Naive thymus-derived CD8-positive, alpha-beta T cell (primary cell): ENCODE results near the gene CDC14C. TPM values are rescaled to one million over a fixed set of nuclear protein-coding genes. Genes with fewer than 3 reads are reported as not detected.

ENCODE experiments used
- ATAC-seq, 2 donors: fragments of 150-1000 bp; cut with Tn5 transposase in 1 of 2; sonication (Bioruptor Pico), chemical (Tn5 transposase) in 1 of 2; 1 replicate in 1 of 2; 2 replicates in 1 of 2; pipeline ENCODE4 v1.10.0; 2021; ENCODE audit warnings: mild to moderate bottlenecking in 2 of 2, moderate library complexity in 2 of 2
- POLR2A ChIA-PET: fragments of 350-600 bp; sonication (Branson Sonifier 250); formaldehyde crosslinking; loops from one replicate; lab custom pipeline; 2021; ENCODE audit warnings: antibody characterized with exemption; lab: Charles Lee
- DNase-seq, 10 donors: peaks; one replicate each; pipeline versions ENCODE4 v3.0.0 to v3.0.0-alpha.2; 2020 to 2022
- H3K27ac Mint-ChIP-seq, 10 donors: one replicate each; pipeline ENCODE4 v1.8.0; 2020 to 2022; ENCODE audit warnings: mild to moderate bottlenecking in 10 of 10, mixed read lengths in 10 of 10, moderate library complexity in 4 of 10, inconsistent platforms in 1 of 10
- H3K27me3 Mint-ChIP-seq, 5 donors: one replicate each; pipeline ENCODE4 v1.8.0; 2021 to 2022; ENCODE audit warnings: mixed read lengths in 5 of 5
- H3K36me3 Mint-ChIP-seq, 3 donors: one replicate each; pipeline ENCODE4 v1.8.0; 2020 to 2022; ENCODE audit warnings: mixed read lengths in 3 of 3, mild to moderate bottlenecking in 2 of 3, inconsistent platforms in 1 of 3
- H3K4me1 Mint-ChIP-seq, 4 donors: one replicate each; pipeline ENCODE4 v1.8.0; 2021 to 2022; ENCODE audit warnings: mixed read lengths in 4 of 4
- H3K4me3 Mint-ChIP-seq, 10 donors: one replicate each; pipeline ENCODE4 v1.8.0; 2020 to 2022; ENCODE audit warnings: mild to moderate bottlenecking in 10 of 10, mixed read lengths in 10 of 10, moderate library complexity in 6 of 10, inconsistent platforms in 1 of 10
- H3K9me3 Mint-ChIP-seq, 9 donors: one replicate each; pipeline ENCODE4 v1.8.0; 2020 to 2022; ENCODE audit warnings: mixed read lengths in 9 of 9, mild to moderate bottlenecking in 3 of 9, inconsistent platforms in 1 of 9, moderate library complexity in 1 of 9
- polyA plus RNA-seq, 3 donors: library from polyadenylated mRNA; unstranded; fragments of 300-500 nt; fragmentation: Illumina TruSeq; gene quantifications; one replicate each; pipeline ENCODE4 v1.2.3, GENCODE V29; 2021
- total RNA-seq, 8 experiments: library from RNA in 2 of 8; stranded (reverse) in 2 of 8; gene quantifications; one replicate each; pipeline ENCODE4 v1.2.3 and lab custom pipeline; 2021 to 2026

The CDC14C gene
- total and polyA plus RNA-seq, 5 experiments from 2014 or later: not detected

- H3K27ac Mint-ChIP-seq: no peak overlapping the region
- H3K9me3 Mint-ChIP-seq: peaks cover 0 to 16% (median 0%) of the 10 kb centered on the region in 9 donors
- DNase-seq (no peak), ATAC-seq (no peak)
- no peak overlapping the region for H3K4me3 Mint-ChIP-seq
- peaks cover 0 to 8% (median 0%) of the 10 kb centered on the region in 5 donors for H3K27me3 Mint-ChIP-seq
- H3K4me1 Mint-ChIP-seq: no peaks in the 10 kb centered on the region
- H3K36me3 Mint-ChIP-seq: no peaks in the 10 kb centered on the region
- POLR2A ChIA-PET: no interaction called here
Observed at GRCh38 chr7:48933549-48934085, 9.3 kb downstream of the CDC14C start.

GRCh38 chr7:48938539-48939295, 14.4 kb downstream of the CDC14C start:
- ATAC-seq: no peak
- POLR2A ChIA-PET: no interaction called here
- Mint-ChIP-seq H3K27me3 (peaks cover 0 to 6% (median 0%) of the 10 kb centered on the region in 5 donors), H3K36me3 (no peaks in the 10 kb centered on the region), H3K4me1 (no peaks in the 10 kb centered on the region), H3K27ac (no peak overlapping the region), H3K9me3 (peaks cover 0 to 16% (median 2%) of the 10 kb centered on the region in 9 donors), H3K4me3 (no peak overlapping the region)
- no peak for DNase-seq

- Mint-ChIP-seq H3K4me1 (no peaks in the 10 kb centered on the region), H3K36me3 (no peaks in the 10 kb centered on the region), H3K4me3 (no peak overlapping the region), H3K27me3 (no peaks in the 10 kb centered on the region), H3K27ac (no peak overlapping the region), H3K9me3 (peaks cover 0 to 10% (median 4%) of the 10 kb centered on the region in 9 donors)
- ATAC-seq (no peak), DNase-seq (no peak)
- POLR2A ChIA-PET: no interaction called here
Observed at GRCh38 chr7:48943279-48943990, 19.1 kb downstream of the CDC14C start.

DNA sequence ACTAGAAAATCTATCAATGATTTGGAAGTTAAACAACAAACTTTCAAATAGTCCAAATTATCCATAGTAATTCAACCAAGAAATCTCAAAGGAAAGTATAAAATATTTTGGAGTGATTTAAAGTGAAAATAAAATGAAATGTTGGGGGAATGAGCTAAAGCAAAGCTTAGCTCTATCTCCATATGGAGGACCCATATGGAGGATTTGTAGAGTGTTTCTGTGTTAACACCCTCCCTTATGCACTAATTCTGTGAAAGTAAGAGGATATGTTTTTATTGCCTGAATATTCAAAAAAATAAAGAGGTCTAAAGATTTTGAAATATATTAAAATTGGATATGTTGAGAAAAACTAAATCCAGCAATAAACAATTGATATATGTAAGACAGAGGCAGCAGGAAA, 31.6 kb downstream of the CDC14C start:
- no peak overlapping the region for H3K4me3 Mint-ChIP-seq

DNA sequence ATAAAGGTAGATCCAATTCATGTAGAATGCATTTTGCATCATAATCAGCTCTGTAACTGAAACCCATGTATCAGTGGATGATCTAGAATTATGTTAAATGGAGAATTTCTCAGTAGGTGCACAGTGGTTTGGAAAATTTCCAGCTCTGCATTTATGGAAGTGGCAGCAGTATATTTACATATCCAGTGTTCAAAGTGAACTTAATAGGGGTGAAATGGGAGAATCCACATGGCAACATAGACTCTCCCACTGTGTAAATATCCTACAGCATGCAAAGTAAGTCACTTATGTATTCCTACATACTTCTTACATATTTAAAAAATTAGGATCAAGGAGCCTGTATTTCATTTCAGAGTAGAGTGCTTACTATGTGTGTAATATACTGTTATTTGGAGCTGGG, 35.3 kb downstream of the CDC14C start:
- ATAC-seq (no peak), DNase-seq (no peak)
- no peak overlapping the region for H3K4me3 Mint-ChIP-seq
- peaks cover 0 to 10% (median 0%) of the 10 kb centered on the region in 9 donors for H3K9me3 Mint-ChIP-seq
- peaks cover 0 to 2% (median 0%) of the 10 kb centered on the region in 5 donors for H3K27me3 Mint-ChIP-seq
- H3K36me3 Mint-ChIP-seq: no peaks in the 10 kb centered on the region
- H3K4me1 Mint-ChIP-seq: no peaks in the 10 kb centered on the region
- H3K27ac Mint-ChIP-seq: no peak overlapping the region
- POLR2A ChIA-PET: no interaction called here

More for the DNA sequence above, 31.6 kb downstream of the CDC14C start:
- H3K27me3 Mint-ChIP-seq: no peaks in the 10 kb centered on the region
- no peak for ATAC-seq
- H3K4me1 Mint-ChIP-seq: no peaks in the 10 kb centered on the region
- DNase-seq: no peak
- H3K27ac Mint-ChIP-seq: no peak overlapping the region
- H3K36me3 Mint-ChIP-seq: no peaks in the 10 kb centered on the region
- POLR2A ChIA-PET: no interaction called here
- peaks cover 0 to 11% (median 3%) of the 10 kb centered on the region in 9 donors for H3K9me3 Mint-ChIP-seq

GRCh38 chr7:48962821-48963505, 38.6 kb downstream of the CDC14C start:
- Mint-ChIP-seq H3K36me3 (no peaks in the 10 kb centered on the region), H3K9me3 (peaks cover 0 to 10% (median 0%) of the 10 kb centered on the region in 9 donors), H3K27ac (no peak overlapping the region), H3K4me3 (no peak overlapping the region), H3K4me1 (no peaks in the 10 kb centered on the region), H3K27me3 (peaks cover 0 to 2% (median 0%) of the 10 kb centered on the region in 5 donors)
- POLR2A ChIA-PET: no interaction called here
- DNase-seq (no peak), ATAC-seq (no peak)

GRCh38 chr7:48964074-48964473, 39.7 kb downstream of the CDC14C start:
- Mint-ChIP-seq H3K4me3 (no peak overlapping the region), H3K9me3 (peaks cover 0 to 15% (median 2%) of the 10 kb centered on the region in 9 donors), H3K27ac (no peak overlapping the region), H3K27me3 (peaks cover 0 to 2% (median 0%) of the 10 kb centered on the region in 5 donors), H3K36me3 (no peaks in the 10 kb centered on the region), H3K4me1 (no peaks in the 10 kb centered on the region)
- POLR2A ChIA-PET: no interaction called here
- DNase-seq (no peak), ATAC-seq (no peak)

DNA sequence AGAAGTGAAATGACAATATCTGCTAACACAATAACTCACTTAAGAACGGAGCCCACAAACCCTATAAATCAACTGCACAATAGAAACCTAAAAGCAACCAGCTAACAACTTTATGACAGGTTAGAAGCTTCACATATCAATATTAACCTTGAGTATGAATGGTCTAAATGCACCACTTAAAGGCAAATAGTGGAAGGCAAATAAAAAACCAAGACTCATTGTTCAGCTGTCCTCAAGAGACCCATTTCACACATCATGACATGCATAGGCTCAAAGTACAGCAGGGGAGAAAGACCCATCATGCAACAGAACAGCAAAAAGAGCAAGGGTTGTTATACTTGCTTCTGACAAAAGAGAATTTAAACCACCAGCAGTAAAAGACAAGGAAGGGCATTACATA, 46.8 kb downstream of the CDC14C start:
- H3K27me3 Mint-ChIP-seq: no peaks in the 10 kb centered on the region
- H3K9me3 Mint-ChIP-seq: peaks cover 0 to 35% (median 5%) of the 10 kb centered on the region in 9 donors
- H3K4me3 Mint-ChIP-seq: no peak overlapping the region
- POLR2A ChIA-PET: no interaction called here
- ATAC-seq: no peak
- DNase-seq: no peak
- H3K27ac Mint-ChIP-seq: no peak overlapping the region
- H3K4me1 Mint-ChIP-seq: no peaks in the 10 kb centered on the region
- no peaks in the 10 kb centered on the region for H3K36me3 Mint-ChIP-seq

DNA sequence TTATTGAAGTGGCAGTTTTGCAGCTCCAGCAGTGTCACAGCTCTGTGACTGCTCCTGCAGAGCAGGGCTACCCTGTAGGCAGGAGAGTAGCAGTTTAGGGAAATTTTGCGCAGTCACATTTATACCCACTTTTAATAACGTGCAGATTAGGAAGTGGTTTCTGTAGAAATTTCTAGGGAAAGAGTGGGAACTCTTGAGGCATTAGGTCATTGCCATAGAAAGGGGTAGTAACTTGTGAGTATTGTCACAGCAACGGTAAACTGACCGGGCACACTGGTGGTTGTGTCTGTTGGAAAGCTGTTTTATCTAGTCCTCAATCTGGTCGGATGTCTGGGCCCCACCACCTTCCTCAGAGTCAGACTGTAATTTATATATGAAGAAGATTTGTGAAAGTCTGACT, 51.9 kb downstream of the CDC14C start:
- DNase-seq (no peak), ATAC-seq (no peak)
- Mint-ChIP-seq H3K27me3 (no peaks in the 10 kb centered on the region), H3K9me3 (peaks cover 0 to 20% (median 8%) of the 10 kb centered on the region in 9 donors), H3K4me1 (no peaks in the 10 kb centered on the region), H3K27ac (no peak overlapping the region), H3K4me3 (no peak overlapping the region), H3K36me3 (no peaks in the 10 kb centered on the region)
- POLR2A ChIA-PET: no interaction called here

DNA sequence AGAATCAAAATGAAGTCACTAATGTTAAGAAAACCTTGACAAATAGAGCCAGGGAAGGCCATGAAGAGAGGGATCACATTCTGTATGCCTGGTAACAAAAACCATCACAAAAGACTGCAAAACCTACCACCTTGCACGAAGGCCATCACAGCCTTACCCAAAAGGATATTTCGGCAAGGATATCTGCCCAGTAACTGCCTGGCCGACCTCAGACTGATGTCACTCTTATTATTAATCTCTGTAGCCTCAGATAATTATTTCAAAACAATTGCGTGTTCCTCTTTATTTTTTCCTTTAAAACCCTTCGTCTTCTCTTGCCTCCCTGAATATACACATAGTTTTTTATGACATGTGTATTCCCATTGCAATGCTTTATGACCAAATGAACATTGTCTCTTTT, 52.5 kb downstream of the CDC14C start:
- Mint-ChIP-seq H3K27ac (no peak overlapping the region), H3K4me3 (no peak overlapping the region), H3K9me3 (peaks cover 2 to 15% (median 8%) of the 10 kb centered on the region in 9 donors), H3K4me1 (no peaks in the 10 kb centered on the region), H3K36me3 (no peaks in the 10 kb centered on the region), H3K27me3 (no peaks in the 10 kb centered on the region)
- POLR2A ChIA-PET: no interaction called here
- ATAC-seq: no peak
- no peak for DNase-seq
